PFSK-1 (cell line): ENCODE data around the gene CLEC16A.

Source experiments
- REST ChIP-seq, 2 experiments: IDR thresholded peaks; 2 replicates each; pipeline versions ENCODE4 v1.6.1 to v1.8.0; 2011 to 2012; ENCODE audit warnings: low read depth in 2 of 2, low read length in 2 of 2, control low read depth in 1 of 2, inconsistent platforms in 1 of 2, mild to moderate bottlenecking in 1 of 2, moderate library complexity in 1 of 2; ENCODE audit not compliant: insufficient read depth in 1 of 2
- SIN3A ChIP-seq: IDR thresholded peaks from 2 replicates; pipeline ENCODE4 v1.6.1; 2012; ENCODE audit warnings: mild to moderate bottlenecking, low read length, moderate library complexity, borderline replicate concordance; ENCODE audit not compliant: insufficient read depth
- TAF1 ChIP-seq: IDR thresholded peaks from 2 replicates; pipeline ENCODE4 v1.6.1; 2012; ENCODE audit warnings: low read length, control low read depth, borderline replicate concordance; ENCODE audit not compliant: insufficient read depth

GRCh38 chr16:10897134-10897533 lies 47.2 kb upstream of the CLEC16A start:
- TF ChIP-seq TAF1, result no peak
- TF ChIP-seq REST (IDR thresholded peaks at IDR 0.05; ENCODE audit: insufficient read depth in 1 of 2, low read depth in 2 of 2, low read length in 2 of 2), result no peak
- no peak for TF ChIP-seq SIN3A
